K562 (cell line): Measurements from ENCODE around the gene CPA4. TPM values are rescaled to one million over a fixed set of nuclear protein-coding genes. Genes with fewer than 3 reads are reported as not detected.

Source experiments
- ATAC-seq: fragments of 200-7000 bp; cut with Tn5 transposase; 3 replicates; pipeline ENCODE4 v1.9.1; 2020; ENCODE audit warnings: moderate library complexity
- BruUV-seq: library from RNA; stranded (reverse); fragments of 400-500 nt; replicated peaks from 2 replicates; lab custom pipeline; 2021; lab: Mats Ljungman, UMichigan
- CTCF ChIA-PET: fragments of 300-600 bp; formaldehyde crosslinking; extraction: SDS; loops from one replicate; lab custom pipeline; 2021; ENCODE audit warnings: low intra/inter-chr PET ratio; lab: Yijun Ruan, JAX
- POLR2A ChIA-PET: fragments of 300-600, 350-650 bp; sonication (Branson Sonifier 250); formaldehyde crosslinking; extraction: SDS; loops from one replicate; lab custom pipeline; 2021; ENCODE audit warnings: antibody characterized with exemption, inconsistent platforms; lab: Yijun Ruan, JAX
- DNase-seq, 4 experiments: peaks; one replicate each; pipeline versions ENCODE4 v3.0.0 to v3.0.0-alpha.2; 2011 to 2018; ENCODE audit warnings: low spot score in 3 of 4, mixed read lengths in 3 of 4; ENCODE audit errors: extremely low read depth in 1 of 4
- FAIRE-seq: peaks from 2 replicates; lab custom pipeline; 2011; peaks lifted over from hg19 to GRCh38; lab: Jason Lieb, UNC
- H2AFZ ChIP-seq: 2 replicates; pipeline ENCODE4 v1.6.0; 2011; ENCODE audit warnings: low read depth, low read length, control low read depth, inconsistent platforms
- H3K27ac ChIP-seq: fragments of 200-600 bp; 3 replicates; pipeline ENCODE4 v1.8.0; 2011; ENCODE audit warnings: low read depth, mild to moderate bottlenecking, control low read depth, inconsistent platforms, low read length, moderate library complexity, mixed read lengths; ENCODE audit errors: extremely low read depth
- H3K27me3 ChIP-seq, 2 experiments: fragments of 300-600 bp in 1 of 2; 2 replicates in 1 of 2; 3 replicates in 1 of 2; pipeline versions ENCODE4 v1.6.0 to v1.8.0; 2011; ENCODE audit warnings: inconsistent platforms in 2 of 2, low read length in 2 of 2, mild to moderate bottlenecking in 1 of 2, mixed read lengths in 1 of 2, moderate library complexity in 1 of 2; ENCODE audit not compliant: control insufficient read depth in 2 of 2, insufficient read depth in 2 of 2
- H3K36me3 ChIP-seq: fragments of 300-600 bp; 3 replicates; pipeline ENCODE4 v1.8.0; 2011; ENCODE audit warnings: mild to moderate bottlenecking, low read length, inconsistent platforms; ENCODE audit not compliant: control insufficient read depth, insufficient read depth
- H3K4me1 ChIP-seq, 2 experiments: fragments of 200-600 bp in 1 of 2; replicated peaks in 1 of 2; 2 replicates in 1 of 2; 3 replicates in 1 of 2; pipeline versions ENCODE4 v1.5.1 to v1.8.0; 2011; ENCODE audit warnings: inconsistent platforms in 2 of 2, low read length in 2 of 2, mild to moderate bottlenecking in 1 of 2, mixed read lengths in 1 of 2, moderate library complexity in 1 of 2; ENCODE audit not compliant: control insufficient read depth in 2 of 2, insufficient read depth in 2 of 2
- H3K4me2 ChIP-seq: 2 replicates; pipeline ENCODE4 v1.6.1; 2011; ENCODE audit warnings: low read length, control low read depth, inconsistent platforms, mixed read lengths; ENCODE audit not compliant: insufficient read depth
- H3K4me3 ChIP-seq: fragments of 200-600 bp; sonication (generic), shearing (Covaris generic); 2 replicates; pipeline ENCODE4 v1.5.1; 2016; ENCODE audit warnings: control low read depth, inconsistent platforms
- H3K79me2 ChIP-seq: fragments of 200-600 bp; 3 replicates; pipeline ENCODE4 v1.8.0; 2011; ENCODE audit warnings: low read length, inconsistent platforms; ENCODE audit not compliant: control insufficient read depth, insufficient read depth
- H3K9ac ChIP-seq, 2 experiments: 2 replicates each; pipeline versions ENCODE4 v1.6.0 to v1.6.1; 2011; ENCODE audit warnings: low read depth in 2 of 2, low read length in 2 of 2, control low read depth in 1 of 2, inconsistent platforms in 1 of 2, mild to moderate bottlenecking in 1 of 2, mixed read lengths in 1 of 2; ENCODE audit not compliant: insufficient read depth in 1 of 2
- H3K9me1 ChIP-seq: one replicate; pipeline ENCODE4 v1.6.0; 2011; ENCODE audit warnings: inconsistent platforms, mild to moderate bottlenecking, low read length, moderate library complexity; ENCODE audit not compliant: control insufficient read depth, insufficient read depth
- H3K9me3 ChIP-seq: replicated peaks from 2 replicates; pipeline ENCODE4 v1.5.1; 2011; ENCODE audit warnings: low read depth, low read length, inconsistent platforms; ENCODE audit not compliant: control insufficient read depth, insufficient read depth
- H4K20me1 ChIP-seq: replicated peaks from 2 replicates; pipeline ENCODE4 v1.6.1; 2011; ENCODE audit warnings: low read length, inconsistent platforms, mixed read lengths; ENCODE audit not compliant: control insufficient read depth, insufficient read depth
- BHLHE40 ChIP-seq: IDR thresholded peaks from 2 replicates; pipeline ENCODE4 v1.6.1; 2011; ENCODE audit warnings: low read length, improper control_type of control experiment
- JUND ChIP-seq, 2 experiments: IDR thresholded peaks; 2 replicates in 1 of 2; 3 replicates in 1 of 2; pipeline ENCODE4 v1.6.1; 2011; ENCODE audit warnings: borderline replicate concordance in 2 of 2, low read depth in 2 of 2, low read length in 2 of 2, improper control_type of control experiment in 1 of 2, missing biosample characterization in 1 of 2, missing genetic modification characterization in 1 of 2, missing genetic modification reagents in 1 of 2
- LCOR ChIP-seq: sonication (generic); formaldehyde crosslinking; IDR thresholded peaks from 2 replicates; pipeline ENCODE4 v1.8.0; 2022; ENCODE audit warnings: mild to moderate bottlenecking, missing genetic modification reagents
- MEIS2 ChIP-seq: fragments of 450-650 bp; IDR thresholded peaks from 2 replicates; pipeline ENCODE4 v1.6.1; 2014; ENCODE audit warnings: mild to moderate bottlenecking; ENCODE audit not compliant: partially characterized antibody
- WGBS: fragments of 100-300 bp; shearing (Covaris generic); methylation state at CpG from one replicate; pipeline ENCODE4 v1.1.6; 2016; ENCODE audit warnings: low coverage, mixed read lengths; ENCODE audit not compliant: insufficient coverage; ENCODE audit errors: missing lambda C conversion rate; 5-methylcytosine and 5-hydroxymethylcytosine counted together
- in situ Hi-C: fragments of 300-500 bp; cut with MboI; formaldehyde crosslinking; loops from 4 replicates; pipeline ENCODE4 v1.15.0; 2018; ENCODE audit warnings: inconsistent platforms, mixed read lengths
- intact Hi-C: fragments of 100-400 bp; cut with micrococcal nuclease; formaldehyde crosslinking; loops from 2 replicates; pipeline ENCODE4 v1.14.2; 2022
- polyA plus RNA-seq, 8 experiments: library from polyadenylated mRNA; depleted of rRNA in 4 of 8; stranded (reverse) in 5 of 8; unstranded in 3 of 8; fragments of >200 nt; fragmentation: Nextera tagmentation in 2 of 8; fragmentation: Illumina TruSeq in 1 of 8; extraction: Ambion mirVana in 2 of 8; extraction: Trizol in 1 of 8; gene quantifications; 2 replicates each; pipeline versions ENCODE4 v1.2.1 to v1.2.3, GENCODE V29; 2011 to 2014; ENCODE audit warnings: inconsistent platforms in 1 of 8, missing spikeins in 1 of 8
- total RNA-seq, 7 experiments: library from RNA; depleted of rRNA in 6 of 7; stranded (reverse); fragments of >200 nt in 6 of 7; fragmentation: Illumina TruSeq in 2 of 7; extraction: Trizol in 2 of 7; gene quantifications; 2 replicates each; pipeline versions ENCODE4 v1.2.1 to v1.2.3, GENCODE V29; 2011 to 2021; ENCODE audit warnings: low replicate concordance in 1 of 7
- TF ChIP-seq, protein P1 (sequence below): conservative IDR thresholded peaks from 2 replicates; pipeline ENCODE4 v1.6.1; 2011; ENCODE audit warnings: low read depth, mild to moderate bottlenecking, low read length; ENCODE audit not compliant: control insufficient read depth

Gene CPA4
- total and polyA plus RNA-seq, 9 of the 15 experiments (the other 6 are each of a cell fraction or from before 2014, with no cell fraction given), result not detected

GRCh38 chr7:130333832-130334231, 40.9 kb downstream of the CPA4 start:
- TF ChIP-seq, protein P1, sequence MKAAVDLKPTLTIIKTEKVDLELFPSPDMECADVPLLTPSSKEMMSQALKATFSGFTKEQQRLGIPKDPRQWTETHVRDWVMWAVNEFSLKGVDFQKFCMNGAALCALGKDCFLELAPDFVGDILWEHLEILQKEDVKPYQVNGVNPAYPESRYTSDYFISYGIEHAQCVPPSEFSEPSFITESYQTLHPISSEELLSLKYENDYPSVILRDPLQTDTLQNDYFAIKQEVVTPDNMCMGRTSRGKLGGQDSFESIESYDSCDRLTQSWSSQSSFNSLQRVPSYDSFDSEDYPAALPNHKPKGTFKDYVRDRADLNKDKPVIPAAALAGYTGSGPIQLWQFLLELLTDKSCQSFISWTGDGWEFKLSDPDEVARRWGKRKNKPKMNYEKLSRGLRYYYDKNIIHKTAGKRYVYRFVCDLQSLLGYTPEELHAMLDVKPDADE, result no peak
- Histone ChIP-seq H3K9me1 (no peaks in the 10 kb centered on the region), H2AFZ (no peak overlapping the region), H3K27me3 (peaks cover 14 to 46% of the 10 kb centered on the region in 2 experiments; a peak in 4 of 5 replicates), H3K36me3 (no peaks in the 10 kb centered on the region), H3K9ac (no peak overlapping the region), H3K4me1 (no peaks in the 10 kb centered on the region), H3K79me2 (no peaks in the 10 kb centered on the region), H3K9me3 (no peaks in the 10 kb centered on the region), H4K20me1 (no peaks in the 10 kb centered on the region), H3K4me2 (no peak overlapping the region), H3K27ac (no peak overlapping the region), H3K4me3 (no peak overlapping the region)
- ChIA-PET POLR2A (interaction anchor here (0.8 to 1.5 kb wide), 4 partner anchors 9 to 21 kb away, joined by 3 to 4 read pairs (median 4); partner anchors contain the start of gene CPA5), CTCF (no interaction called here)
- in situ Hi-C loops, result no loop called here
- DNase-seq (no peak), ATAC-seq (no peak), FAIRE-seq (no peak)
- 2% methylated on average over 2 of the region's 2 CpGs for WGBS
- BruUV-seq, result no TSS peak
- intact Hi-C loops, result no loop called here

DNA sequence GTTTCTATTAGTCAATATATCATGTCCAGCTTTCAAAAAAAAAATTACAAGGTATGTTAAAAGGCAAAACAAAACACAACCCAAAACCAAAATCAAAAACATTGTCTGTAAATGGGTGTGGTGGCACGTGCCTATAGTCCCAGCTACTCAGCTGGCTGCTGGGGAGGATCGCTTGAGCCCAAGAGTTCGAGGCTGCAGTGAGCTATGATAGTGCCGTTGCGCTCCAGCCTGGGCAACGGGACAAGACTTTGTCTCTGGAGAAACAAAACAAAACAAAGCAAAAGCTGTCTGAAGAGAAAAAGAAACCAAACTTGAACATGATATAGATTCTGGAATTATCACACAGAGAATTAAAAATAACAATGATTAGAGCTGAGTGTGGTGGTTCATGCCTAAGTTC, 41.3 kb downstream of the CPA4 start:
- Histone ChIP-seq H3K9me3 (no peaks in the 10 kb centered on the region), H3K79me2 (no peaks in the 10 kb centered on the region), H3K4me1 (no peaks in the 10 kb centered on the region), H3K4me3 (no peak overlapping the region), H3K9ac (no peak overlapping the region), H3K36me3 (no peaks in the 10 kb centered on the region), H4K20me1 (no peaks in the 10 kb centered on the region), H3K4me2 (no peak overlapping the region), H3K9me1 (no peaks in the 10 kb centered on the region), H2AFZ (no peak overlapping the region), H3K27ac (no peak overlapping the region)
- FAIRE-seq (no peak), DNase-seq (no peak), ATAC-seq (no peak)
- BruUV-seq, result no TSS peak
- ChIA-PET POLR2A (interaction anchor here (0.9 to 1.5 kb wide), 3 partner anchors 10 to 21 kb away, joined by 3 to 4 read pairs (median 4); partner anchors contain the start of gene CPA5), CTCF (no interaction called here)
- in situ Hi-C loops (no loop called here), intact Hi-C loops (no loop called here)
- 2% methylated on average over 6 of the region's 6 CpGs for WGBS
- TF ChIP-seq LCOR (CRISPR knock-in tag) (no peak), BHLHE40 (peak; percentile 70), JUND (IDR thresholded peaks at IDR 0.05; ENCODE audit: borderline replicate concordance, low read depth, low read length) (no peak), JUND (tag; IDR thresholded peaks at IDR 0.05; ENCODE audit: borderline replicate concordance, low read depth, low read length) (no peak), MEIS2 (no peak)
- TF ChIP-seq, all 486 proteins: peak for 1
- H3K27me3 ChIP-seq, result peaks cover 19 to 43% of the 10 kb centered on the region in 2 experiments; a peak in 4 of 5 replicates
